ENCODE data around the gene NAIF1. TPM values are rescaled to one million over a fixed set of nuclear protein-coding genes. Genes with fewer than 3 reads are reported as not detected.
"Not testable (repeated sequence)": the region's sequence is repeated elsewhere in the genome, so short reads cannot be mapped to it uniquely, and the experiment has no call there.

Gene NAIF1
- total RNA-seq (2014; rRNA removed; shearing (Covaris generic)), result 9.9 and 10.6 TPM in 2 replicates
- 8.6 and 10.2 TPM in 2 replicates for polyA plus RNA-seq (2014; cell fraction: nucleus; rRNA removed)

- peak; percentile 99 for DNase-seq (ENCODE audit: extremely low read depth, low read depth)
Observed at GRCh38 chr9:128066713-128067644, at the start of gene NAIF1. NAIF1 (minus strand) TSS chr9:128067320; CDS start chr9:128067101, 219 bp downstream.

GRCh38 chr9:128116104-128117083 lies 49.3 kb upstream of the NAIF1 start:
- no peak for DNase-seq (ENCODE audit: extremely low read depth, low read depth)

GRCh38 chr9:128115187-128116103 lies 48.3 kb upstream of the NAIF1 start:
- DNase-seq (ENCODE audit: extremely low read depth, low read depth), result no peak

- DNase-seq (ENCODE audit: extremely low read depth, low read depth), result no peak
Observed at GRCh38 chr9:128114326-128115186, 47.4 kb upstream of the NAIF1 start.

- no peak for DNase-seq (ENCODE audit: extremely low read depth, low read depth)
Observed at GRCh38 chr9:128113526-128114325, 46.6 kb upstream of the NAIF1 start.

- DNase-seq (ENCODE audit: extremely low read depth, low read depth), result not testable (repeated sequence)
Observed at GRCh38 chr9:128111726-128112125, 44.6 kb upstream of the NAIF1 start.

- DNase-seq (ENCODE audit: extremely low read depth, low read depth), result no peak
Observed at GRCh38 chr9:128109050-128109709, 42.1 kb upstream of the NAIF1 start.

- no peak for DNase-seq (ENCODE audit: extremely low read depth, low read depth)
Observed at GRCh38 chr9:128108269-128109049, 41.3 kb upstream of the NAIF1 start.

GRCh38 chr9:128107468-128108268 lies 40.5 kb upstream of the NAIF1 start:
- no peak for DNase-seq (ENCODE audit: extremely low read depth, low read depth)

- no peak for DNase-seq (ENCODE audit: extremely low read depth, low read depth)
Observed at GRCh38 chr9:128106940-128107467, 39.9 kb upstream of the NAIF1 start.

GRCh38 chr9:128106181-128106939 lies 39.2 kb upstream of the NAIF1 start:
- DNase-seq (ENCODE audit: extremely low read depth, low read depth), result no peak

- no peak for DNase-seq (ENCODE audit: extremely low read depth, low read depth)
Observed at GRCh38 chr9:128105538-128106175, 38.5 kb upstream of the NAIF1 start.

- no peak for DNase-seq (ENCODE audit: extremely low read depth, low read depth)
Observed at GRCh38 chr9:128104171-128104618, 37.1 kb upstream of the NAIF1 start.

GRCh38 chr9:128103589-128103962 lies 36.5 kb upstream of the NAIF1 start:
- no peak for DNase-seq (ENCODE audit: extremely low read depth, low read depth)
